ENCODE measurements around the gene ZNF618. TPM values are rescaled to one million over a fixed set of nuclear protein-coding genes. Genes with fewer than 3 reads are reported as not detected.

Gene ZNF618
- total RNA-seq, 2 donors from 2014 or later, result 3.1 to 3.3 TPM

- Histone ChIP-seq H3K4me1 (no peaks in the 10 kb centered on the region), H3K9me3 (no peaks in the 10 kb centered on the region), H3K9ac (ENCODE audit: low read depth in 2 of 2, low read length in 2 of 2) (no peak overlapping the region), H3K4me3 (no peak overlapping the region), H3K27me3 (no peaks in the 10 kb centered on the region), H3K36me3 (no peaks in the 10 kb centered on the region), H3K27ac (no peak overlapping the region)
- intact Hi-C loops (cut with DNase I), result no loop called here
- no peak for TF ChIP-seq CTCF (IDR thresholded peaks at IDR 0.05)
- no peak for DNase-seq
Measured at GRCh38 chr9:114003351-114003750, 127.2 kb downstream of the ZNF618 start.

DNA sequence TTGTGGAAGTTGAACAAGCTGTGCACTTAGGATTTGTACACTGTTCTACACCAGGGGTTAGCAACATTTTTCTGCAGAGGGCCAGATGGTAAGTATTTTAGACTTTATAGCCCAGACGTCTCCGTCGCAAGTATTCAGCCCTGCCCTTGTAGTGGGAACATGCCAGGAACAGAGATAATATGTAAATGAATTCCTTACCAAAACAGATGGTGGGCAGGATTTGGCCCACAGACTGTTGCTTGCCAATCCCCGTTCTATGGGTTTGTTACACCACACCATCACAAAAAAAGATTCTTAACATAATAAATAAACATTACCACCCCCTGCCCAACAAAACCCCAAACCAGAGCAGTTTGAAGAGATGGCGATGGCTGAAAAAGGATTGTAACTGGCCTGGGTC lies 127.6 kb downstream of the ZNF618 start:
- H3K27me3 ChIP-seq, result no peaks in the 10 kb centered on the region
- no peaks in the 10 kb centered on the region for H3K36me3 ChIP-seq
- no peaks in the 10 kb centered on the region for H3K9me3 ChIP-seq
- no peaks in the 10 kb centered on the region for H3K4me1 ChIP-seq
- H3K4me3 ChIP-seq, result no peak overlapping the region
- H3K9ac ChIP-seq (ENCODE audit: low read depth in 2 of 2, low read length in 2 of 2), result no peak overlapping the region
- DNase-seq, result no peak
- intact Hi-C loops (cut with DNase I), result no loop called here
- TF ChIP-seq CTCF (IDR thresholded peaks at IDR 0.05), result no peak
- H3K27ac ChIP-seq, result no peak overlapping the region

GRCh38 chr9:114004221-114004716 lies 128.2 kb downstream of the ZNF618 start:
- peak; percentile 25 for DNase-seq
- intact Hi-C loops (cut with DNase I), result no loop called here
- no peak overlapping the region for H3K27ac ChIP-seq

DNA sequence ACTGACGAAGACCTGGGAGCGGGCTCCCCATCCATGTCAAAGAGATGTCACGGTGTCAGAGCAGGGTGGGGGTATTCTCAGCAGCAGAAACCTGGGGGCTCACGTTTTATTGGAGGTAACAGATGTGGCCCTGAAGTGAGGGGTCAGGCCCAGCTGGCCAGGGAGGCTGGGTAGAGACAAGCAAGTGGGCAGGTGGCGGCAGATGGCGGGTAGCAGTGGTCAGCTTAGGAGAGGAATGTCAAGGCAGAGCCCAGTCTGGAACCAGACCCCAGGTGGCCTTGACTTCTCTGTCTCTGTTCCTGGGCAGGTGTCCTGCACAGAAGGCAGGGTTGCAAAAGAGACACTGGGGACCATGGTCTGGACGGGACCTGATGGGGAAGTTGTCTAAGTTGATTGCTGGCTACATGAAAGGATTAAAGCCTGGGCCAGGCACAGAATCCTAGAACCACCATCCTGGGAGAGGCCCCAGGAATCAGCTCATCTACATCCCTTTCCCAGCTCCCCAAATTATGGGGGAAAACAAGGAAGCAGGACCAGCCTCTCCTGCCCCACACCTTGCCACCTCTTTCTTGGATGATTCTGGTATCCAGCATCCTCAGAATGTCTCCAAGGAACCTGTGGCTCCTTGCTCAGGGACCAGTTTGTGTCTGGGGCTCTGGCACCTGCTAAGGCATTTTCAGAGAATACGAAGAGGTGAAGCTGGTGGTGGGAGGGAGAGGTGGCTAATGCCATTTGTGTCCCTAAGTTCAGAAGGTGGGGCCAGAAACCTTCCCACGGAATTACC lies 129.5 kb downstream of the ZNF618 start:
- TF ChIP-seq CTCF (IDR thresholded peaks at IDR 0.05), result no peak
- no peak for DNase-seq
- Histone ChIP-seq H3K9ac (ENCODE audit: low read depth in 2 of 2, low read length in 2 of 2) (no peak overlapping the region), H3K9me3 (no peaks in the 10 kb centered on the region), H3K27ac (no peak overlapping the region), H3K27me3 (no peaks in the 10 kb centered on the region), H3K4me3 (no peak overlapping the region), H3K36me3 (no peaks in the 10 kb centered on the region), H3K4me1 (no peaks in the 10 kb centered on the region)
- intact Hi-C loops (cut with DNase I), result no loop called here

More at GRCh38 chr9:114004221-114004716, 128.2 kb downstream of the ZNF618 start:
- no peaks in the 10 kb centered on the region for H3K4me1 ChIP-seq
- TF ChIP-seq CTCF (IDR thresholded peaks at IDR 0.05), result no peak
- no peak overlapping the region for H3K4me3 ChIP-seq
- no peak overlapping the region for H3K9ac ChIP-seq (ENCODE audit: low read depth in 2 of 2, low read length in 2 of 2)
- H3K27me3 ChIP-seq, result no peaks in the 10 kb centered on the region
- no peaks in the 10 kb centered on the region for H3K9me3 ChIP-seq
- no peaks in the 10 kb centered on the region for H3K36me3 ChIP-seq

DNA sequence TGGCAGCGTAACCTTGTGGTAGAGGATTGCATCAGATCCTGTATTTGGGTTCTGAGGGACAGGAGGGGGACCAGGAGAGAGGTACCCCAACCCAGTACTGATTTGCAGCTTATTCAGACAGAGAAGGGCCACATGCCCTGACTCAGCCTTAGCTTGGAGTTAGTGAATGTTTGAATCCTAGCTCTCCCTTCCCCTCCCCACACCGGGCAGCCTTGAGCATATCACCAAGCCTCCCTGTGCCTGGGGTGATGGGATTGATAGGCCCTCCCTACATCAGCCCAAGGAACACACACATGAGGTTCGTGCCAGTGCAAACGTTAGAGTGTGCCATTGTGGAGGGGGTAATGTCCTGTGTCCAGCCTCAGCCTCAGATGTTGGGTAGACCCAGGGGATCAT lies 130.0 kb downstream of the ZNF618 start:
- no peak overlapping the region for H3K9ac ChIP-seq (ENCODE audit: low read depth in 2 of 2, low read length in 2 of 2)
- H3K27me3 ChIP-seq, result no peaks in the 10 kb centered on the region
- no peak overlapping the region for H3K27ac ChIP-seq
- no peaks in the 10 kb centered on the region for H3K9me3 ChIP-seq
- H3K4me3 ChIP-seq, result no peak overlapping the region
- DNase-seq, result peak; percentile 9
- H3K36me3 ChIP-seq, result no peaks in the 10 kb centered on the region
- TF ChIP-seq CTCF (IDR thresholded peaks at IDR 0.05), result no peak
- intact Hi-C loops (cut with DNase I), result no loop called here
- no peaks in the 10 kb centered on the region for H3K4me1 ChIP-seq
